Immature natural killer cell (primary cell): ENCODE measurements around the gene EFCAB13. TPM values are rescaled to one million over a fixed set of nuclear protein-coding genes. Genes with fewer than 3 reads are reported as not detected.

Experiments used
- DNase-seq, 3 donors: peaks; one replicate each; pipeline ENCODE4 v3.0.0; 2022; ENCODE audit warnings: mixed read lengths in 1 of 3
- H3K27ac Mint-ChIP-seq, 6 donors: one replicate each; pipeline ENCODE4 v1.8.0; 2020; ENCODE audit warnings: mixed read lengths in 6 of 6, mild to moderate bottlenecking in 5 of 6, inconsistent platforms in 4 of 6, moderate library complexity in 3 of 6
- H3K27me3 Mint-ChIP-seq, 3 donors: one replicate each; pipeline ENCODE4 v1.8.0; 2020 to 2021; ENCODE audit warnings: low read depth in 3 of 3, mild to moderate bottlenecking in 3 of 3, mixed read lengths in 3 of 3, moderate library complexity in 3 of 3, inconsistent platforms in 1 of 3
- H3K36me3 Mint-ChIP-seq, 3 donors: one replicate each; pipeline ENCODE4 v1.8.0; 2020; ENCODE audit warnings: mixed read lengths in 3 of 3, inconsistent platforms in 2 of 3, mild to moderate bottlenecking in 2 of 3
- H3K4me1 Mint-ChIP-seq, 2 donors: one replicate each; pipeline ENCODE4 v1.8.0; 2020; ENCODE audit warnings: inconsistent platforms in 2 of 2, mild to moderate bottlenecking in 2 of 2, mixed read lengths in 2 of 2, moderate library complexity in 1 of 2
- H3K4me3 Mint-ChIP-seq, 5 donors: one replicate each; pipeline ENCODE4 v1.8.0; 2020; ENCODE audit warnings: mild to moderate bottlenecking in 5 of 5, mixed read lengths in 5 of 5, inconsistent platforms in 3 of 5, moderate library complexity in 3 of 5
- H3K9me3 Mint-ChIP-seq, 6 donors: one replicate each; pipeline ENCODE4 v1.8.0; 2020; ENCODE audit warnings: mild to moderate bottlenecking in 6 of 6, mixed read lengths in 6 of 6, inconsistent platforms in 4 of 6, moderate library complexity in 3 of 6
- polyA plus RNA-seq, 3 donors: library from polyadenylated mRNA; unstranded; fragments of 300-500 nt; fragmentation: Illumina TruSeq; gene quantifications; one replicate each; pipeline ENCODE4 v1.2.3, GENCODE V29; 2021

The EFCAB13 gene
- polyA plus RNA-seq, 3 donors from 2014 or later, result 0.97 to 1.0 (median 1.0) TPM

- DNase-seq, result no peak
- Mint-ChIP-seq H3K4me3 (no peak overlapping the region), H3K27ac (no peak overlapping the region), H3K9me3 (peaks cover 0 to 4% (median 0%) of the 10 kb centered on the region in 6 donors), H3K4me1 (peaks cover 7 to 8% of the 10 kb centered on the region in 2 donors), H3K36me3 (no peaks in the 10 kb centered on the region), H3K27me3 (peaks cover 0 to 8% (median 2%) of the 10 kb centered on the region in 3 donors)
These were observed 22.6 kb upstream of the EFCAB13 start for GRCh38 chr17:47301161-47301560.

- Mint-ChIP-seq H3K4me1 (peaks cover 7 to 8% of the 10 kb centered on the region in 2 donors), H3K9me3 (peaks cover 0 to 4% (median 0%) of the 10 kb centered on the region in 6 donors), H3K4me3 (no peak overlapping the region), H3K27ac (no peak overlapping the region), H3K27me3 (peaks cover 0 to 8% (median 2%) of the 10 kb centered on the region in 3 donors), H3K36me3 (no peaks in the 10 kb centered on the region)
- no peak for DNase-seq
These were observed 21.9 kb upstream of the EFCAB13 start for GRCh38 chr17:47301831-47302230.

- Mint-ChIP-seq H3K27ac (no peak overlapping the region), H3K36me3 (no peaks in the 10 kb centered on the region), H3K9me3 (peaks cover 0 to 4% (median 0%) of the 10 kb centered on the region in 6 donors), H3K27me3 (peaks cover 2 to 8% (median 2%) of the 10 kb centered on the region in 3 donors), H3K4me3 (no peak overlapping the region), H3K4me1 (peaks cover 7 to 8% of the 10 kb centered on the region in 2 donors)
- DNase-seq, result no peak
These were observed 19.6 kb upstream of the EFCAB13 start for GRCh38 chr17:47304186-47304585.

DNA sequence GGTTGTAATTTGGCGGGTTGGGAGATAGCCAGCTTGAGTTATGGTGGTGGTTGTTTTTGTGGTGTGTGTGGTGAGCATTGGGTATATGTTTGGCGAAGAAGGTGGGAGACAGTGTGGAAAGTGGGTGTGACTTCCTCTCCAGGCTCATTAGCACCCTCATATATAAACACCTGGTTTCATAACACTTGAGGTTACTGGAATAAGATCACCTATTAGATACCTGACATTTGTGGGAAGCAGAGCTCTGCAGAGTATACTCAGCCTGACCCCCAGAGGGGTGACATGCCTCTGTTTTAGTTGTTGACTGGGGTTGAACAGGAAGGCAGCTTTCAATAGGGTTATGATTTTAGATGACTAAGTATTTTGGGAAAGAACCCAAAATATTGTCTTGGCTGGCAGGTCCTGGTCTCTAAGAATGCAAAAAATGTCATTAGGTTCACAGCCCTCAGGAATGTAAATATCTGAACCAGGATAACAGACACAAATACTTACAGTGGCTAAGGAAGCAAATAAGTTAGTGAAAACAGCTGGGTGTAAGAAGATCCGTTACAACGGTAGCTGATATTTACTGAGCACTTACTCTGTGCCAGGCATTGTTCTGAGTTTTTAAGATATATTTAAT is 18.3 kb upstream of the EFCAB13 start:
- peaks cover 0 to 4% (median 0%) of the 10 kb centered on the region in 6 donors for H3K9me3 Mint-ChIP-seq
- H3K4me1 Mint-ChIP-seq, result peaks cover 7 to 8% of the 10 kb centered on the region in 2 donors
- H3K36me3 Mint-ChIP-seq, result no peaks in the 10 kb centered on the region
- H3K4me3 Mint-ChIP-seq, result no peak overlapping the region
- no peak overlapping the region for H3K27ac Mint-ChIP-seq
- no peak for DNase-seq
- peaks cover 2 to 11% (median 2%) of the 10 kb centered on the region in 3 donors for H3K27me3 Mint-ChIP-seq

- Mint-ChIP-seq H3K27me3 (peaks cover 0 to 3% (median 2%) of the 10 kb centered on the region in 3 donors), H3K27ac (no peak overlapping the region), H3K9me3 (no peaks in the 10 kb centered on the region), H3K4me1 (peaks cover 2 to 3% of the 10 kb centered on the region in 2 donors), H3K36me3 (no peaks in the 10 kb centered on the region), H3K4me3 (no peak overlapping the region)
- no peak for DNase-seq
These were observed 13.5 kb upstream of the EFCAB13 start for GRCh38 chr17:47310186-47310733.

GRCh38 chr17:47311420-47311819 is 12.3 kb upstream of the EFCAB13 start:
- Mint-ChIP-seq H3K4me3 (no peak overlapping the region), H3K27ac (no peak overlapping the region), H3K36me3 (no peaks in the 10 kb centered on the region), H3K27me3 (peaks cover 0 to 3% (median 2%) of the 10 kb centered on the region in 3 donors), H3K9me3 (no peaks in the 10 kb centered on the region), H3K4me1 (no peaks in the 10 kb centered on the region)
- DNase-seq, result no peak

GRCh38 chr17:47315451-47316266 is 8.1 kb upstream of the EFCAB13 start:
- Mint-ChIP-seq H3K27ac (no peak overlapping the region), H3K27me3 (peaks cover 0 to 3% (median 0%) of the 10 kb centered on the region in 3 donors), H3K4me3 (no peak overlapping the region), H3K36me3 (no peaks in the 10 kb centered on the region), H3K4me1 (no peaks in the 10 kb centered on the region), H3K9me3 (no peaks in the 10 kb centered on the region)
- peak; percentile 32 to 46 (median 44) for DNase-seq

GRCh38 chr17:47316311-47316710 is 7.4 kb upstream of the EFCAB13 start:
- Mint-ChIP-seq H3K27me3 (peaks cover 1 to 3% (median 1%) of the 10 kb centered on the region in 3 donors), H3K4me3 (no peak overlapping the region), H3K9me3 (no peaks in the 10 kb centered on the region), H3K36me3 (no peaks in the 10 kb centered on the region), H3K27ac (no peak overlapping the region), H3K4me1 (no peaks in the 10 kb centered on the region)
- no peak for DNase-seq

GRCh38 chr17:47317119-47317518 is 6.6 kb upstream of the EFCAB13 start:
- DNase-seq, result no peak
- Mint-ChIP-seq H3K36me3 (no peaks in the 10 kb centered on the region), H3K9me3 (no peaks in the 10 kb centered on the region), H3K27ac (no peak overlapping the region), H3K4me3 (no peak overlapping the region), H3K27me3 (peaks cover 1 to 3% (median 2%) of the 10 kb centered on the region in 3 donors), H3K4me1 (no peaks in the 10 kb centered on the region)

DNA sequence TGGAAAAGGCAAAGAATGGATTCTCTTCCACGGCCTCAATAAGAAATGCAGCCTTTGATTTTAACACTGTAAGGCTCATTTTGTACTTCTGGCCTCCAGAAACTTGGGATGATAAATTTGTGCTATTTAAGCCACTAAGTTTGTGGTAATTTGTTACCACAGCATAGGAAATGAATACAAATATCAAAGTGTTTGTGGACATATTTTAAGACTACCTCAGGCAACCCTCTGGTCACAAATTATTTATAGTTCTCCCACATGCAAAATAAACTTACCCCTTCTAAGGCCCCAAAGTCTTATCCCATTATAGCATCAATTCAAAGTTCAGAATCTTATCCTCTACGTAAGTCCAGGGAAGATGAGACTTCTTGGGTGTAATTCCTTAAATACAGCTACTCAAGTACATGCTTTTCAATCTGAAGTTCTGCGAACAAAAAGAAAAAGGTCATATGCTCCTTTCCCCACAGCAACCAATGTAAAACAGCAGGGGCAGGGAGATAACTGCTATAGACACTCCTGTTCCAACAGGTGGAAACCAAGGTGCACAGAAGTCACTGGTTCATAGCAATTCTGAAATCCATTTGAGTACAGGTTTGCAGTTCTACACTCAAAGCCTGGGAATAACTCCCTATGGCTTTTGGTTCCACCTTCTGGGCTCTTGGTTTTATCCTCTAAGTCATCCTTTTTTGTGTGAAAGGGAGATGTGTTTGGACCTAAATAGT is 5.4 kb upstream of the EFCAB13 start:
- Mint-ChIP-seq H3K9me3 (no peaks in the 10 kb centered on the region), H3K27ac (no peak overlapping the region), H3K4me1 (peaks cover 3 to 5% of the 10 kb centered on the region in 2 donors), H3K27me3 (peaks cover 1 to 5% (median 5%) of the 10 kb centered on the region in 3 donors), H3K36me3 (no peaks in the 10 kb centered on the region), H3K4me3 (no peak overlapping the region)
- DNase-seq, result no peak

DNA sequence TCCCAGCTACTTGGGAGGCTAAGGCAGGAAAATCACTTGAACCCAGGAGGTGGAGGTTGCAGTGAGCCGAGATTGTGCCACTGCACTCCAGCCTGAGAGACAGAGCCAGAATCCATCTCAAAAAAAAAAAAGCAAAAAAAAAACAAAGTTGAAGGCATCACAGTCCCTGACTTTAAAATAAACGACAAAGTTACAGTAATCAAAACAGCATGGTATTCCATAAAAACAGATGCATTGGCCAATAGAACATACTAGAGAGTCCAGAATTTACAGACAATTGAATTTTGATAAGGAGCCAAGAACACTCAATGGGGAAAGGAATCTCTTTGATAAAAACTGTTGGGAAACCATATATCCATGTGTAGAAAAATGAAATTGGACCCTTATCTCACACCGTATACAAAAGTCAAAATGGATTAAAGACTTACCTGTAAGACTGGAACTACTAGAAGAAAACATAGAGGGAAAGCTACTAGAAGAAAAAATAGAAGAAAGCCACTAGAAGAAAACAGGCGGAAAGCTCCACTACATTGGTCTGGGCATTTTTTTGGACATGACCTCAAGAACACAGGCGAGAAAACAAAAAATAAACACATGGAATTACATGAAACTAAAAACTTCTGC is 2.8 kb upstream of the EFCAB13 start:
- Mint-ChIP-seq H3K4me1 (peaks cover 18 to 24% of the 10 kb centered on the region in 2 donors), H3K36me3 (no peaks in the 10 kb centered on the region), H3K27ac (no peak overlapping the region), H3K27me3 (peaks cover 6 to 21% (median 18%) of the 10 kb centered on the region in 3 donors), H3K9me3 (no peaks in the 10 kb centered on the region), H3K4me3 (no peak overlapping the region)
- no peak for DNase-seq

- Mint-ChIP-seq H3K27me3 (peaks cover 6 to 21% (median 18%) of the 10 kb centered on the region in 3 donors), H3K4me3 (peak overlapping the region; percentile 95 to 98 (median 97)), H3K9me3 (no peaks in the 10 kb centered on the region), H3K27ac (peak overlapping the region; percentile 77 to 94 (median 90)), H3K4me1 (peaks cover 18 to 24% of the 10 kb centered on the region in 2 donors), H3K36me3 (no peaks in the 10 kb centered on the region)
- peak; percentile 29 to 47 (median 44) for DNase-seq
These were observed 667 bp downstream of the EFCAB13 start for GRCh38 chr17:47324224-47325020.
